HuH-7 (cell line): Measurements from ENCODE around the gene PILRA.
"Not testable (repeated sequence)": the region's sequence is repeated elsewhere in the genome, so short reads cannot be mapped to it uniquely, and the experiment has no call there.

Experiments used
- DNase-seq: peaks from one replicate; pipeline ENCODE4 v3.0.0; 2011; ENCODE audit warnings: low spot score

PILRA gene

DNA sequence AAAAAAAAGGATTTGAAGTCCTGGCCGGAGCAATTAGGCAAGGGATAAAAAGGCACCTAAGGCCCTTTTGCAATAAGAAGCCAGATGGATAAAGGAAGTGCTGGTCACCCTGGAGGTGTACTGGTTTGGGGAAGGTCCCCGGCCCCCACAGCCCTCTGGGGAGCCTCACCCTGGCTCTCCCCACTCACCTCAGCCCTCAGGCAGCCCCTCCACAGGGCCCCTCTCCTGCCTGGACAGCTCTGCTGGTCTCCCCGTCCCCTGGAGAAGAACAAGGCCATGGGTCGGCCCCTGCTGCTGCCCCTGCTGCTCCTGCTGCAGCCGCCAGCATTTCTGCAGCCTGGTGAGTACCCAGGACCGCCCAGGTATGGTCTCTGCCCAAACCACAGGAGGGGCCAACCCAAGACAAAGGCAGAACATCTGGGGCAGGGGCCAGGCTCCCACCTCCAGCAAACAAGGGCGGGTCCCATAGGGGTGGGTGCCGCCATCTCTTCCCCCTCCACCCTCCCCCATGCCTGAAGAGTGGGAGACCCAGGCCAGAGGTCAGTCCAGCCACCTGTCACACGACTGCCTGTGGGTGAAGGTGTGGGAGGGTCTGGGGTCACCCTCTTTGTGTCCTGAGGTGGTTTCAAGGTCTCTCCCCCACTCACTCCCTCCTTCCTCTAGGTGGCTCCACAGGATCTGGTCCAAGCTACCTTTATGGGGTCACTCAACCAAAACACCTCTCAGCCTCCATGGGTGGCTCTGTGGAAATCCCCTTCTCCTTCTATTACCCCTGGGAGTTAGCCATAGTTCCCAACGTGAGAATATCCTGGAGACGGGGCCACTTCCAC lies 15.0 kb upstream of the PILRA start, which contains the start of gene PILRB:
TSS of gene PILRB (plus strand) at position 91 of the 830 bp plus-strand sequence. CDS start at position 277, 186 bp downstream.
- DNase-seq: no peak

DNA sequence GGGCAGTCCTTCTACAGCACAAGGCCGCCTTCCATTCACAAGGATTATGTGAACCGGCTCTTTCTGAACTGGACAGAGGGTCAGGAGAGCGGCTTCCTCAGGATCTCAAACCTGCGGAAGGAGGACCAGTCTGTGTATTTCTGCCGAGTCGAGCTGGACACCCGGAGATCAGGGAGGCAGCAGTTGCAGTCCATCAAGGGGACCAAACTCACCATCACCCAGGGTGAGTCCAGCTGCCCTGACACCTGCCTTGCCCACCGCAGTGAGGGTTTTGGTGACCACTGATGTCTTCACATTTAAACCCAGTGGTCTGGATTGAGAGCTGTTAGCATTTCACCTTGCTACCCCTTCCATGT lies 14.5 kb upstream of the PILRA start:
- DNase-seq: no peak

DNA sequence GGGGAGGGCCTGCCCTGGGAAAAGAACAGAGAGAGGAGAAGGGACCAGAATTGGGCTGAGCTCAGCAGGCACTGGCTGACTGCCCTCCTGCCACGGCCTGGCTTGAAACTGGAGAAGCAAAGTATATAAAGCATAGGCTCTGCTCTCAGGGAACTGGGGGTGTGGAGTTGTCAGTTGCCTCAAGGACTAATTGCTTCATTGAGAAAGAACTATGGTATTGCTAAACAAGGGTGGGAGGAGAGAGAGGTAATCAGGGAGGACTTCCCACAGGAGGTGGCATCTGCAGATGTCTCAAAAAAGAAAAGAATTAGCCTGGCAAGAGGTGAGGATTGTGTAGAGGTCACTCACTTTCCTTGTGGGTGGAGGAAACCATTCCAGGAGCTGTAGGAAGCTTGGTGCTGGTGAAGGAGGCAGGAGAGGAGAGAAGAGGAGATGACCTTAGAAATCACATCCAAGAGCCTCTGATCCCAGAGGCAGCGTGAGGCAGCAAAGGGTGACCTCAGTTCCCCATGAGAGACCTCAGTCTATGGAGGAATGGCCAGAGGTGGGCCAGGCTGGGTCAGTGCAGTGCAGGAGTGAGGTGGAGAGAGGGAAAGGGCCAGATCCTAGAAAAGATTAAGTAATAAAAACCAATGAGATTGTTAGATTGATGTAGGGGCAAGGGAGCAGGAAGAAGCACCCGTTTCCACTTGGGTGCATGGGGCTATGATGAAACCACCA lies 13.0 kb upstream of the PILRA start:
- DNase-seq: no peak

DNA sequence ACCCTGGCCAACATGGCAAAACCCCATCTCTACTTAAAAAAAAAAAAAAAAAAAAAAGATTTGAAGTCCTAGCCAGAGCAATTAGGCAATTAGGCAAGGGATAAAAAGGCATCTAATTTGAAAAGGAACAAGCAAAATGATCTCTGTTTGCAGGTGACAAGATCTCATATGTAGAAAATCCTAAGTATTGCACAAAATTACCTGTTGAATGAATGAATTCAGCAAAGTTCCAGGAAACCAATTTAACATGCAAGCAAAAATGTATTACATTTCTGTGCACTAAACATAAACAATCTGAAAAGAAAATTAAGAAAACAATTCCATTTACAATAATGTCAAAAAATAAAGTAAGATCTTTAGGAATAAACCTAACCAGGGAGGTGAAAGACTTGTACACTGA lies 10.2 kb upstream of the PILRA start:
- no peak for DNase-seq

DNA sequence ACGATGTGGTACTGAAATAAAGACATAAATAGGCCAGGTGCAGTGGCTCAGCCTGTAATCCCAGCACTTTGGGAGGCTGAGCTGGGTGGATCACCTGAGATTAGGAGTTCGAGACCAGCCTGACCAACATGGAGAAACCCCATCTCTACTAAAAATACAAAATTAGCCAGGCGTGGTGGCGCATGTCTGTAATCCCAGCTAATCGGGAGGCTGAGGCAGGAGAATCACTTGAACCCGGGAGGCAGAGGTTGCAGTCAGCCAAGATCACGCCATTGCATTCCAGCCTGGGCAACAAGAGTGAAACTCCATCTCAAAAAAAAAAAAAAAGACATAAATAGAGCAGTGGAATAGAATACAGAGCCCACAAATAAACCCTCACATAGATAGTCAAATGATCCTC lies 9.5 kb upstream of the PILRA start:
- not testable (repeated sequence) for DNase-seq

DNA sequence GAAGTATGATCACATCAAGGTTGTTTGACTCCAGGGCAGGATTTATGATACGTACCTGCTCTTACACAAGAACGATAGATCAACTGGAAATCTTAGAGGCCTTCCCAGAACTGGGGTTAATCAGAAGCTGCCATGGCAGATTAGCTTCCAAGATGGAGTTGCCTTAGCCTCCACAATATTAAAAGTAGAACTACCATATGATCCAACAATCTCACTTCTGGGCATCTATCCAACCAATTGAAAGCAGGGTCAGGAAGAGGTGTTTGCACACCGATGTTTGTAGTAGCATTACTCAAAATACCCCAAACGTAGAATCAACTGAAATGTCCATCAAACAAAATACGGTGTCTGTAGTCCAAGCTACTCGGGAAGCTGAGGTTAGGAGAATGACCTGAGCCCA lies 8.8 kb upstream of the PILRA start:
- DNase-seq: no peak

DNA sequence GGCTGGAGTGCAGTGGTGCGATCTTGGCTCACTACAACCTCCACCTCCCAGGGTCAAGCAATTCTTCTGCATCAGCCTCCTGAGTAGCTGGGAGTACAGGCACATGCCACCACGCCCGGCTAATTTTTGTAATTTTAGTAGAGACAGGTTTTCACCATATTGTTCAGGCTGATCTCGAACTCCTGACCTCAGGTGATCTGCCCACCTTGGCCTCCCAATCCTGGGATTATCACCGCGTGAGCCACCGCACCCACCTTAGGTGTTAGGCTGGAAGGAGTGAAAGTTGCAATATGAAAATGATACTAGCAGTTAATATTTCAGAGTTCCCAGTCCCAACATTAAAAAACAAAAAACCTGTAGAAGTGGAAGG lies 7.3 kb upstream of the PILRA start:
- not testable (repeated sequence) for DNase-seq

DNA sequence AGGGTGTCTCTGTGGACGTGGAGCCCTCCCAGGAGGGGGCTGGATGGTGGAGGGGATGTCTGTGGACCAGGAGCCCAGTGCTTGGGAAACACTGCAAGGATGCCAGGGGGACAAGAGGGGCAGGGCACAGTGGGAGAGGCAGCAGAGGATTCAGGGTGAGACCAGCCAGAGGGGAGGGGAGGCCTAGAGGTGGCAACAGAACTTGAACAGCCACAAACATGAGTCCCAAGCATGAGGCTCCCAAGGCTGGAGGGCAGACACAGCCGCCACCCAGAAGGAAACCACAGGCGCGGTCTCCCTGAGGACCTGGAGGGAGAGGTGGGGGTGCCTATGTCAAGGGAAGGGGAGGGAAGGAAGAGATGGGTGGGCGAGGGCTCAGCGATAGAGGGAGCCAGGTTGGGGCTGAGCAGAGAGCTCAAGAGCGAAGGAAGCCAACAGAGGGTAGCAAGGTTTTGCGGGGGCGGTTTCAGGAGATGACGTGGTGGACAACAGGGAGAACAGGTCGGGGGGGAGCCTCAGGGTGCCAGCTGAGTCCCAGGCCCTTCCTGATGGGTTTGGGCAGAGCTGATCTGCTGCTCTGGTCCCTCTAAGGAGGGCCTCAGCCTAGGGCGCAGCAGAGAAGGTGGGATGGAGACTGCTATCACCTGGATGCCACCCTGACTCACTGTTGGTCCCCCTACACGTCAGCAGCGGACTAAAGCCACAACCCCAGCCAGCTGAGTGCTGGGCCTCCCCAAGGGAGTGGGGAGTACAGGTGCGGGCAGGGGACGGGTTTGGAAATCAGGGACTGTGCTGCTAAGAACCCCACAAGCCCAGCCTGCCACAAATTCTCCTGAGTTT lies 6.7 kb upstream of the PILRA start:
- no peak for DNase-seq

DNA sequence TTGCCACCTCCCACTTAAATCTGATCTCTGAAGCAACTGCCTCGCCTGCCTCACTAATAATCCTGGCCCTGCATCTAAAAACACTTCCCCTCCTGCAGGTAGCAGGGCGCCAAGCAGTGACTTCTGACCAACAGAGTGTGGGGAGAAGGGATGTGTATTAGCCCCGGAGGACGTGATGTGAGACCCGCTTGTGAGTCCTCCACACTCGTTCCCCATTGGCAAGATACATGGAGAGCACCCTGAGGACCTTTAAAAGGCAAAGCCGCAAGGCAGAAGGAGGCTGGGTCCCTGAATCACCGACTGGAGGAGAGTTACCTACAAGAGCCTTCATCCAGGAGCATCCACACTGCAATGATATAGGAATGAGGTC lies 6.1 kb upstream of the PILRA start:
- no peak for DNase-seq

DNA sequence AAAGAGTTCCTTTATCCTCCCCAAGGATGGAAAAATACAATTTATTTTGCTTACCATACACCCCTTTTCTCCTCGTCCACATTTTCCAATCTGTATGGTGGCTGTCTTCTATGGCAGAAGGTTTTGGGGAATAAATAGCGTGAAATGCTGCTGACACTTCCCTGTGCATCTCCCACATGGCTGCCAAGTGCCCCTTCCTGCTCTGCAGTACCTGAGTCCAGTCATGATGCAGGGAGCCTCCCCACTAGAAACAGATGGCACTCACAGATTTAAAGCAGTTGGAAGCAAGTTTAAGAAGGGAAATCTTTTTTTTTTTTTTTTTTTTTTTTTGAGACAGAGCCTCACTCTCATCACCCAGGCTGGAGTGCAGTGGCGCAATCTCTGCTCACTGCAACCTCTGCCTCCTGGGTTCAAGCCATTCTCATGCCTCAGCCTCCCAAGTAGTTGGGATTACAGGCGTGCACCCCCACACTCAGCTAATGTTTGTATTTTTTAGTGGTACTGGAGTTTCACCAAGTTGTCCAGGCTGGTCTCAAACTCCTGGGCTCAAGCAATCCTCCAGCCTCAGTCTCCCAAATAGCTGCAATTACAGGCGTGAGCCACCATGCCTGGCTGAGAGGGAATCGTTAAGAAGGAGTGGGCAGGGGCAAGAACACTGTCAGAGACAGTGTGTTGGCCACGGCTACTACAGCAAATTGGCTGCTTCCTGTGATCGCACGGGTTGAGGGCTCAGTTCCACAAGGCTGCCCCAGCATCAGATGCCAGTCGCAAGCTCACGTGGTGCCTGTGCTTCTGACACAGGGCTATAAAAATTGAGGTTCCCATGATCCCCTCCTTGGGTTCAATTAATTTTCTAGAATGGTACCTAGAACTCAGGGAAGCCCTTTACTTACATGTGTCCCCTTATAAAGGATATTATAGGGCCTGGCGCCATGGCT lies 5.3 kb upstream of the PILRA start:
- DNase-seq: no peak

DNA sequence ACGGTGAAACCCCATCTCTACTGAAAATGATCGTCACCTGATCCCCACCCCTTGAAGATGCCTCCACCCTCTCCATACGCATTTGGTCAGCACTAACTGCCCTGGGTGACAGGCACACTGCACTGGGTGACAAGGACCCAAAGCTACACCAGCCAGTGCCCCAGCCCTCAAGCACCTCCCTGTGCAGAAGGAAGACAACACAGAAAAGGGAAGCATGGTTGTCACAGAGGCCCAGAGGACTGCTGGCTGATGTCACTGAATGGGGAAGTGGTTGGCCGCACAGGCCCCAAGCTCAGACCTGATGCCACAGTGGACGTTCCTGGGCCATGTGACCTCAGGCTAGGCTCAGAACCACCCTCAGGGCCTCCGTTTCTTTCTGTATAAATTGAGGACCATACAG lies 4.2 kb upstream of the PILRA start:
- DNase-seq: no peak

DNA sequence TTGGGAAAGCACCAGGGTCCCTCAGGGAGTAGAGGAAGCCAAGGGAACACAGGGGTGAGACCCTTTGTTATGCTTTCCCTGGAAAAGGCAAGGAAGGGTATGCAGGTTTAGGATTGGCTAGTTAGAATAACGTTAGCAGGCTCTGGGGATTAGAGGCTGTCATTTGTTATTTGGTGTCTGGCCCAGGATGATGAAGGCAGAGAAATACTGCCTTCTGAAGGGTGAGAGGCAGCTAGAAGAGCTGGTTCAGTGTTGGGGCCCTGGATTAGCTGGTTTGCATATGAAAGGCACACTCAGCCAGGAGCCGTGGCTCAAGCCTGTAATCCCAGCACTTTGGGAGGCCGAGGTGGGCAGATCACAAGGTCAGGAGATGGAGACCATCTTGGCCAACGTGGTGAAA lies 3.0 kb upstream of the PILRA start:
- DNase-seq: no peak

DNA sequence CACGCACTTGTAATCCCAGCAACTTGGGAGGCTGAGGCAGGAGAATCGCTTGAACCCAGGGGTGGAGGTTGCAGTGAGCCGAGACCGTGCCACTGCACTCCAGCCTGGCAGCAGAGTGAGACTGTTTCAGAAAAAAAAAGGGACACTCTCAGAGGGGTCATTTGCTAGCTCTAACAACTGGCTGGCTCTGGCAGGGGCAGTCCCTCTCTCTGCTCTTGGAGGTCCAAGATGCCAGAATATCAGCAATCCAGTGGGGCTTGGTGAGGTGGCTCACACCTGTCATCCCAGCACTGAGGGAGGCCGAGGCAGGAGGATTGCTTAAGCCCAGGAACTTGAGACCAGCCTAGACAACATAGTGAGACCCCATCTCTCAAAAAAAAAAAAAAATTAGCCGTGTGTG lies 2.5 kb upstream of the PILRA start:
- no peak for DNase-seq

DNA sequence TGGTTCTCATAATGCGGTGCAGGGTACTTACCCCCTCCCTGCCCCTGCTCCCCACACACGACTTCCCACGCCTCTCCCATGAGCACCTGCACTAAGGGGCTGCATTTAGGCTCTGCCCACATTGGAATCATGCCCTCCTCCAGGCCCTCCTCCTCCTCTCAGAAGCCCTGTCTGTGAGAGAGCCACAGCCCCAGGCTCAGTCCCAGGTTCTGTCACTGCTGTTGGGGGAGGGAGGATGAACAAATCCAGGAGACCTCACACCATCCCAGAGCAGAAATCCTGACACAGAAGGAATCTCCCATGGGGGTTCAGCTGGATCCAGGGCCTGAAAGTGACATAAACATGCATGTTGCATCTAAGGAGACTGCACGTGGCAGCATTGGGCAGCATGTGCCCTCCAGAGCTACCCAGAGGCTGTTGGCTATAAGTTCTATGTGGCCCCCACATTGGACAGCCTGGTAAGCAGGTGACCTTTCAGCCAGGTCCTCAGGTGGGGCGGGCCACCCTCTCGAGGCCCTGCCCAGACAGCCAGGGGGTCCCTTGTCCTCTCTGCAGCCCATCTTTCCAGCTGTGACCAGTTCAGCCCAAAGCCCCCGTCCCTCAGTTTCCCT lies 1.6 kb upstream of the PILRA start:
- DNase-seq: no peak

DNA sequence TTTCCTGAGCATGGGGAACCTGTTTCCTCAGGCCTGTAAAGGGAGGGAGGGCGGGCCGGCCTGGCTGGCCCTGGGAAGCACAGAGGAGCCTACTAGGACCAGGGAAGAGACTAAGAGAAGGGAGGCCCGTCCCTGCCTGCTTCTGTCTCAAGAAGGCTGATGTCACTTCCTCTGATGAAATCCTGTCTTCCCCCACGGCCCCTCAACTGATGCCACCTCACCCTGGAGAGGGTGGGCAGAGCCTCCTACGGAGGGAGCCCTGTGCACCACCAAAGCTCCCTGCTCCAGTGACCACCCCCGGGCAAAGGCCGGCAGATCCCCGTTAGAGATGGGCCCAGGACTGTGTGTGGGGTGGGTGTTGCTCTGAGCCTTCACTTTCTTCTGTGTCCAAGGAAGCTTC lies 1.0 kb upstream of the PILRA start:
- DNase-seq: no peak

DNA sequence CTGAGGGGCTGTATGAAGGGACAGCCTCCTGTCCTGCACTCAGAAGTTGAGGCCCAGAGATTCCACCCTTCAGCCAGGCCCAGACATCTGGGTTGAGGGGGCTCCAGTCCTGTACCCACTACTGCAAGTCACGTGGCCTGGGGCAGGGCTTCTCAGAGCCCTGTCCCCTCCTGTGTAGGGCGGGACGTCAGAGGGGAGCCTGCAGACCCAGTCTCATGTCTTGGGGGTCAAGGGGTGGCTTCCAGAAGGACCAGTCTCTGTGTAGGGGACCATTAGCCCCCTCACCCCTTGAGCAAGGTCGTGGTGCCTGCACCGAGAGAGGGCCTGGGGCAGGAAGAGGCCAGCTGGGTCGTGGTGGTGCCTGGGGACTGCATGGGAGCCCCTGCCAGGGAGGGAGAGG lies 593 bp upstream of the PILRA start:
- no peak for DNase-seq

DNA sequence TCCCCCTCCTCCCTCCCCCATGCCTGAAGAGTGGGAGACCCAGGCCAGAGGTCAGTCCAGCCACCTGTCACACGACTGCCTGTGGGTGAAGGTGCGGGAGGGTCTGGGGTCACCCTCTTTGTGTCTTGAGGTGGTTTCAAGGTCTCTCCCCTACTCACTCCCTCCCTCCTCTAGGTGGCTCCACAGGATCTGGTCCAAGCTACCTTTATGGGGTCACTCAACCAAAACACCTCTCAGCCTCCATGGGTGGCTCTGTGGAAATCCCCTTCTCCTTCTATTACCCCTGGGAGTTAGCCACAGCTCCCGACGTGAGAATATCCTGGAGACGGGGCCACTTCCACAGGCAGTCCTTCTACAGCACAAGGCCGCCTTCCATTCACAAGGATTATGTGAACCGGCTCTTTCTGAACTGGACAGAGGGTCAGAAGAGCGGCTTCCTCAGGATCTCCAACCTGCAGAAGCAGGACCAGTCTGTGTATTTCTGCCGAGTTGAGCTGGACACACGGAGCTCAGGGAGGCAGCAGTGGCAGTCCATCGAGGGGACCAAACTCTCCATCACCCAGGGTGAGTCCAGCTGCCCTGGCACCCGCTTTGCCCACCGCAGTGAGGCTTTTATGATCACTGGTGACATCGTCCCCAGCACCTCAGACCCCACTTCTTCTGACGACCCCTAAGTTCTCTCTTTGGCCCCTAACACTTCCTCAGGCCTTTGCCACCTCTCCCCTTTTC lies 747 bp downstream of the PILRA start:
- not testable (repeated sequence) for DNase-seq

DNA sequence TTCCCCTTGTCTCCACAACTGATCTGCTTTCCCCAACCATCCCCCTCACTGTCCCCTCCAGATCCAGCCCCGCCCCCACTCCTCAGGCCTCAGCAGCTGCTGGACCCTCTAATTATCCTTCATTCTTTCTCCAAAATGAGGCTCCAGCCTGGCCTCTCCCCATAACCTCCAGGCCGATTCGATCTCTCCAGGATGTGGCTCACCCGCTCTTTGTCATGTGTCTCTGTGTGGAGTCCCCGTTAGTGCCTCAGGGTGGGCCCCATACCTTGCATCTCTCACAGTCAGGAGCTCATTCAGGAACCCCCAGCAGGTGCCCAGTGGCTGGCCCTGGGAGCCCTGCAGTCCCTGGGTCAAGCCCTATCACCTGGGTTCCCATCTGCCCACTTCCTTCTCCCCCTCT lies 1.3 kb downstream of the PILRA start:
- no peak for DNase-seq

DNA sequence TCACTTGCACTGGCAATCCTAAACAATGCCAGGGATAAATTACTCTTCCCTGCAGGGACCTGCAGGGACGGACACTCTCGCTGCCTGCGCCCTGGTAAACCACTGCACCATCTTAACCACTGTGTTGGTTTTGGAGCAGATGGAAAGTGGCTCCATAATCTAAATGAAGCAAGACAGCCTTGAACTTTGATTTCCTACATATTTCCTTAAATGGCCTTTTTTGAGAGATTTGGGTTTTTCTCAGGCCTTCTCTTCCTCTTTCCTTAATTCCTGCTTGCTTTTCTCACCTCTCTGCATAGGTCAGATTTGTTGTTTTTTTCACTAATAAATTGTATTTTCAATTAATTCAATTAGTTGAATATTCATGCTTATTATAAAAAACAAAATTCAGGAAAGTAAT lies 2.8 kb downstream of the PILRA start:
- no peak for DNase-seq

DNA sequence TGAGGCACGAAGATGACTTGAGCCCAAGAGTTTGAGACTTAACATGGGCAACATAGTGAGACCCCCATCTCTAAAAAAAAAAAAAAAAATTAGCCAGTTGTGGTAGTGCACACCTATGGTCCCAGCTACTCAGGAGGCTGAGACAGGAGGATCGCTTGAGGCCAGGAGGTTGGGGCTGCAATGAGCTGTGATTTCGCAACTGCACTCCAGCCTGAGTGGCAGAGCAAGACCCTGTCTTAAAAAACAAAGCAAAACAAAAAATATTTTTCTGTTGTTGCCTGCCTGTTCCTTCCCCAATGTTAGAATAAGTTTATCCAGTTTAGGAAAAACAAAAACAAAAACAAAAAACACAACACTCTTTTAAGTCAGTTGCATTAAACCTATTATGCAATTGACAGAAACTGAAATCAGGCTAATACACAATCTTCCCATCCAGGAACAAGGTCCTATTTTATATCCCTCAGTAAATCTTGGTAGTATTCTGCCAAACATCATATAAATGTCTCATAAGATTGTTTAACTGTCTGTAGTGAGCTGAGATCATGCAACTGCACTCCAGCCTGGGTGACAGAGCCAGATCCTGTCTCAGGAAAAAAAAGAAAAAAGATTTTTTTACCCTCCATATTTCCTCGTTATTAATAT lies 4.9 kb downstream of the PILRA start:
- no peak for DNase-seq
